ENCODE results near the gene SNED1.

GRCh38 chr2:241142593-241142992, 144.2 kb downstream of the SNED1 start:
- TF ChIP-seq POLR2AphosphoS5 (IDR thresholded peaks at IDR 0.05; ENCODE audit: borderline replicate concordance, low read depth, low read length) (no peak), EZH2 (IDR thresholded peaks at IDR 0.05) (no peak)
